Measurements from ENCODE around the gene IFNK.
"Not testable (repeated sequence)": the region's sequence is repeated elsewhere in the genome, so short reads cannot be mapped to it uniquely, and the experiment has no call there.

Gene IFNK

GRCh38 chr9:27524236-27524635 lies at the start of gene IFNK:
Gene IFNK (plus strand): TSS chr9:27524290. CDS start chr9:27524337, 47 bp downstream.
- DNase-seq = no peak

GRCh38 chr9:27474305-27474704 lies 49.8 kb upstream of the IFNK start:
- DNase-seq = no peak

GRCh38 chr9:27475057-27475595 lies 49.0 kb upstream of the IFNK start:
- no peak for DNase-seq

- DNase-seq = no peak
Observed at GRCh38 chr9:27476870-27477515, 47.1 kb upstream of the IFNK start.

- DNase-seq = no peak
Observed at GRCh38 chr9:27478322-27478721, 45.8 kb upstream of the IFNK start.

- no peak for DNase-seq
Observed at GRCh38 chr9:27482709-27483108, 41.4 kb upstream of the IFNK start.

- no peak for DNase-seq
Observed at GRCh38 chr9:27483576-27483975, 40.5 kb upstream of the IFNK start.

GRCh38 chr9:27485158-27485557 lies 38.9 kb upstream of the IFNK start:
- DNase-seq = no peak

GRCh38 chr9:27487128-27487640 lies 36.9 kb upstream of the IFNK start:
- no peak for DNase-seq

GRCh38 chr9:27487927-27488326 lies 36.2 kb upstream of the IFNK start:
- DNase-seq = no peak

GRCh38 chr9:27489087-27489876 lies 34.8 kb upstream of the IFNK start:
- peak in 1 of 2 experiments; percentile 2 for DNase-seq

GRCh38 chr9:27491154-27491553 lies 32.9 kb upstream of the IFNK start:
- no peak for DNase-seq

GRCh38 chr9:27495480-27496134 lies 28.5 kb upstream of the IFNK start:
- DNase-seq = no peak

- DNase-seq = no peak
Observed at GRCh38 chr9:27496135-27496504, 28.0 kb upstream of the IFNK start.

- no peak for DNase-seq
Observed at GRCh38 chr9:27497883-27498417, 26.1 kb upstream of the IFNK start.

- DNase-seq = no peak
Observed at GRCh38 chr9:27499451-27499850, 24.6 kb upstream of the IFNK start.

- DNase-seq = not testable (repeated sequence)
Observed at GRCh38 chr9:27500902-27501301, 23.2 kb upstream of the IFNK start.

GRCh38 chr9:27503623-27504022 lies 20.5 kb upstream of the IFNK start:
- DNase-seq = no peak

- DNase-seq = no peak
Observed at GRCh38 chr9:27504259-27504658, 19.8 kb upstream of the IFNK start.

GRCh38 chr9:27505744-27506161 lies 18.3 kb upstream of the IFNK start:
- DNase-seq = no peak

- no peak for DNase-seq
Observed at GRCh38 chr9:27506981-27507380, 17.1 kb upstream of the IFNK start.

GRCh38 chr9:27510780-27511179 lies 13.3 kb upstream of the IFNK start:
- no peak for DNase-seq

GRCh38 chr9:27511771-27512170 lies 12.3 kb upstream of the IFNK start:
- no peak for DNase-seq
